Calu3 (cell line): ENCODE measurements around the gene RAB7B. TPM values are rescaled to one million over a fixed set of nuclear protein-coding genes. Genes with fewer than 3 reads are reported as not detected.

Experiments
- BruUV-seq: library from RNA; stranded (reverse); fragments of 400-500 nt; replicated peaks from 2 replicates; lab custom pipeline; 2021; lab: Mats Ljungman, UMichigan
- CTCF ChIA-PET: fragments of 300-600 bp; sonication (Branson Sonifier 250); formaldehyde crosslinking; loops from one replicate; lab custom pipeline; 2022; ENCODE audit warnings: antibody characterized with exemption; lab: Charles Lee
- DNase-seq: peaks from one replicate; pipeline ENCODE4 v3.0.0; 2022
- H3K27ac Mint-ChIP-seq: one replicate; pipeline ENCODE4 v1.8.0; 2022; ENCODE audit warnings: mixed read lengths; ENCODE audit not compliant: unreplicated experiment
- H3K27me3 Mint-ChIP-seq: one replicate; pipeline ENCODE4 v1.8.0; 2022; ENCODE audit warnings: mixed read lengths; ENCODE audit not compliant: unreplicated experiment
- H3K36me3 Mint-ChIP-seq: one replicate; pipeline ENCODE4 v1.8.0; 2022; ENCODE audit warnings: mild to moderate bottlenecking, moderate library complexity, mixed read lengths; ENCODE audit not compliant: insufficient read depth, unreplicated experiment
- H3K4me1 Mint-ChIP-seq: one replicate; pipeline ENCODE4 v1.8.0; 2022; ENCODE audit warnings: mild to moderate bottlenecking, low read depth, mixed read lengths; ENCODE audit not compliant: unreplicated experiment
- H3K4me3 Mint-ChIP-seq: one replicate; pipeline ENCODE4 v1.8.0; 2022; ENCODE audit warnings: mild to moderate bottlenecking, low read depth, moderate library complexity, mixed read lengths; ENCODE audit not compliant: unreplicated experiment
- H3K9me3 Mint-ChIP-seq: one replicate; pipeline ENCODE4 v1.8.0; 2022; ENCODE audit warnings: low read depth, mixed read lengths; ENCODE audit not compliant: unreplicated experiment
- CTCF ChIP-seq: fragments of 200-600 bp; IDR thresholded peaks from one replicate; pipeline ENCODE4 v1.8.0; 2022; ENCODE audit warnings: antibody characterized with exemption; ENCODE audit not compliant: unreplicated experiment
- intact Hi-C: fragments of 100-400 bp; cut with micrococcal nuclease; formaldehyde crosslinking; loops from one replicate; pipeline ENCODE4 v1.10.0; 2022; ENCODE audit not compliant: unreplicated experiment
- total RNA-seq: library from RNA; stranded (reverse); gene quantifications from 2 replicates; pipeline ENCODE4 v1.2.3, GENCODE V29; 2022

The RAB7B gene
- total RNA-seq, 1 experiment from 2014 or later, result 1.1 TPM

DNA sequence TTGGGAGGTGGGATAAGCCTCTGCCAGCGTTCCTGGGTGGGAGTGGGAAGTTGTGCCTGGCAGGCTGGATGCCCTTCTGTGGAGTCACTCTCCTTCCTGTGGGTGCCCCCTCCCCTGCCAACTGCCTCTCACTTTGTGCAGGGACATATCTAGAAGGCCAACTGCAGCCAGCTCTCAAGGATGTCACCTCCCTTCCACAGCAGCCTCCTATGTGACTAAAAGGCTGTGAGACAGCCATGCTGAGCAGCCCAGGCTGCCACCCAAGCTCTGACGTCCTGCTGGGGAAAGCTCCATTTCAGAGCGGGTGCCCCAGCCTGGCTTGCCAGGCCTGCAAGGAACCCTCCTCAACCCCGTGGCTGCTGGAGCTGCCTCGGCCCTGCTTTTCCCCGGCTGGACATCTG is 40.4 kb downstream of the RAB7B start:
- peak overlapping the region; percentile 43 for H3K27ac Mint-ChIP-seq
- no peak for DNase-seq
- CTCF ChIA-PET, result interaction anchor here (1.4 to 2.6 kb wide), 2 partner anchors 14 to 19 kb away, joined by 4 to 18 read pairs; partner anchors contain the start of gene SLC26A9
- H3K4me1 Mint-ChIP-seq, result peaks cover 46% of the 10 kb centered on the region
- H3K36me3 Mint-ChIP-seq, result no peaks in the 10 kb centered on the region
- H3K27me3 Mint-ChIP-seq, result no peaks in the 10 kb centered on the region
- intact Hi-C loops, result no loop called here
- H3K4me3 Mint-ChIP-seq, result no peak overlapping the region
- TF ChIP-seq CTCF, result no peak
- BruUV-seq, result no TSS peak
- H3K9me3 Mint-ChIP-seq, result no peaks in the 10 kb centered on the region

GRCh38 chr1:205961991-205962820 is 41.0 kb downstream of the RAB7B start:
- CTCF ChIA-PET, result interaction anchor here (1.3 to 2.6 kb wide), 3 partner anchors 9 to 19 kb away, joined by 4 to 18 read pairs (median 4); partner anchors contain the start of gene SLC26A9
- peaks cover 3% of the 10 kb centered on the region for H3K27me3 Mint-ChIP-seq
- peak overlapping the region; percentile 43 for H3K27ac Mint-ChIP-seq
- intact Hi-C loops, result no loop called here
- H3K9me3 Mint-ChIP-seq, result no peaks in the 10 kb centered on the region
- no peak for TF ChIP-seq CTCF
- no TSS peak for BruUV-seq
- no peak overlapping the region for H3K4me3 Mint-ChIP-seq
- H3K4me1 Mint-ChIP-seq, result peaks cover 44% of the 10 kb centered on the region
- no peaks in the 10 kb centered on the region for H3K36me3 Mint-ChIP-seq
- DNase-seq, result peak; percentile 86

DNA sequence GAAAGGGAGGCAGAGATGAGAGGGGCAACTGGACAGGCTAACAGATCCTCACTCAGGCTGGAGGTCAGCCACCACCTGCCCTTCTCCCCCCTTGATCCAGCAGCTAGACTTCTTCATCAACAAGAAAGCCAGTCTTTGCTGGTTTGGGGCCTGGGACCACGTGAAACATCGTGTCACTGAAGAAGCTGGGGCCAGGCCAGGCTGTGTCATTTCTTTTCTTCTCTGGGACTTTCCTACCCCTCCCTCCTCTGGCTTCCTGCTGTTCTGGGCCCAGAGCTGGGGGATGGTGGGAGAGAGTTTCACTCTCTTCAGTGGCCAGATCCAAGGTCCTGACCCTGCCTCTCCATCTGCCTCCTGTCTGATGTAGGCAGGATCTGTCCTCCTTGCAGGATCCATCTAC is 41.8 kb downstream of the RAB7B start:
- Mint-ChIP-seq H3K27me3 (peaks cover 11% of the 10 kb centered on the region), H3K9me3 (no peaks in the 10 kb centered on the region), H3K27ac (peak overlapping the region; percentile 43), H3K4me3 (no peak overlapping the region), H3K4me1 (peaks cover 44% of the 10 kb centered on the region), H3K36me3 (no peaks in the 10 kb centered on the region)
- peak; percentile 49 for DNase-seq
- CTCF ChIA-PET, result interaction anchor here (1.3 to 2.6 kb wide), 2 partner anchors 10 to 16 kb away, joined by 4 to 18 read pairs; no protein-coding TSS in a partner anchor
- BruUV-seq, result no TSS peak
- no peak for TF ChIP-seq CTCF
- intact Hi-C loops, result no loop called here

GRCh38 chr1:205959789-205960188 is 43.4 kb downstream of the RAB7B start:
- TF ChIP-seq CTCF, result no peak
- no TSS peak for BruUV-seq
- intact Hi-C loops, result no loop called here
- H3K4me1 Mint-ChIP-seq, result peaks cover 52% of the 10 kb centered on the region
- CTCF ChIA-PET, result no interaction called here
- no peak for DNase-seq
- H3K36me3 Mint-ChIP-seq, result no peaks in the 10 kb centered on the region
- no peak overlapping the region for H3K27ac Mint-ChIP-seq
- no peak overlapping the region for H3K4me3 Mint-ChIP-seq
- peaks cover 27% of the 10 kb centered on the region for H3K27me3 Mint-ChIP-seq
- H3K9me3 Mint-ChIP-seq, result no peaks in the 10 kb centered on the region
